ENCODE results near the gene CRTC1. TPM values are rescaled to one million over a fixed set of nuclear protein-coding genes. Genes with fewer than 3 reads are reported as not detected.
"Not testable (repeated sequence)": the region's sequence is repeated elsewhere in the genome, so short reads cannot be mapped to it uniquely, and the experiment has no call there.

CRTC1 gene
- total RNA-seq, 2 experiments from 2014 or later: 5.3 to 9.7 TPM

- Mint-ChIP-seq H3K9me3 (ENCODE audit: low read depth) (no peaks in the 10 kb centered on the region), H3K4me1 (peaks cover 2% of the 10 kb centered on the region), H3K36me3 (ENCODE audit: low read depth) (no peaks in the 10 kb centered on the region), H3K4me3 (no peak overlapping the region), H3K27me3 (peaks cover 17% of the 10 kb centered on the region), H3K27ac (no peak overlapping the region)
- DNase-seq: no peak
- intact Hi-C loops (cut with DNase I, micrococcal nuclease): no loop called here
- no peak for ATAC-seq
- ChIA-PET POLR2A (interaction anchor here (0.6 kb wide), 1 partner anchor 312 kb away, joined by 3 read pairs; no protein-coding TSS in a partner anchor), CTCF (interaction anchor here (0.8 kb wide), 1 partner anchor 529 kb away, joined by 3 read pairs; no protein-coding TSS in a partner anchor)
These were observed 115.2 kb downstream of the CRTC1 start for GRCh38 chr19:18798384-18799352.

- H3K4me1 Mint-ChIP-seq: peaks cover 2% of the 10 kb centered on the region
- CTCF ChIA-PET: no interaction called here
- POLR2A ChIA-PET: no interaction called here
These were observed 116.0 kb downstream of the CRTC1 start for GRCh38 chr19:18799389-18799970.

GRCh38 chr19:18800079-18800478 lies 116.6 kb downstream of the CRTC1 start:
- intact Hi-C loops (cut with DNase I, micrococcal nuclease): no loop called here
- Mint-ChIP-seq H3K36me3 (ENCODE audit: low read depth) (no peaks in the 10 kb centered on the region), H3K9me3 (ENCODE audit: low read depth) (no peaks in the 10 kb centered on the region), H3K27ac (no peak overlapping the region), H3K4me3 (no peak overlapping the region), H3K4me1 (peaks cover 2% of the 10 kb centered on the region), H3K27me3 (peaks cover 12% of the 10 kb centered on the region)
- no peak for DNase-seq
- POLR2A ChIA-PET: no interaction called here
- CTCF ChIA-PET: no interaction called here
- ATAC-seq: no peak

More at GRCh38 chr19:18799389-18799970, 116.0 kb downstream of the CRTC1 start:
- no peaks in the 10 kb centered on the region for H3K9me3 Mint-ChIP-seq (ENCODE audit: low read depth)
- no peak overlapping the region for H3K27ac Mint-ChIP-seq
- ATAC-seq (no peak), DNase-seq (no peak)
- intact Hi-C loops (cut with DNase I, micrococcal nuclease): no loop called here
- peaks cover 14% of the 10 kb centered on the region for H3K27me3 Mint-ChIP-seq
- no peak overlapping the region for H3K4me3 Mint-ChIP-seq
- no peaks in the 10 kb centered on the region for H3K36me3 Mint-ChIP-seq (ENCODE audit: low read depth)

DNA sequence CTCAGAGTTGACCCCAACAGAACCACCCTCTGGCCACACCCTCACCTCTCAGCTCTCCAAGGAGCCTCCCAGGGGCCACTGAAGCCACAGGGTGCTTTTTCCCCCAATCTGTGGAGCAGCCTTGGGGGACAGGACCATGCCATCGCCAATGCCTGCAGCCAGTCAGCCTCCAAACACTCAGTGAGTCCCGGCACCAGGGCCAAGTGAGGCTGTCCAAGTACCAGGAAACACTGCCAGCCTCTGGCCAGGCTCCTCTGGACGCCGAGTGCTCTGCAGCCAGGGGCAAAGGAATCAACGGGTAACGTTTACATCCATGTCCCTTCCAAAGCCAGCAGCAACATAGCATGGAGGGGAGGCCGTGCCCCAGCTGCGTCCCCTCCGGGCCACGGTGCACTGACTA lies 117.2 kb downstream of the CRTC1 start:
- H3K36me3 Mint-ChIP-seq (ENCODE audit: low read depth): no peaks in the 10 kb centered on the region
- H3K27ac Mint-ChIP-seq: no peak overlapping the region
- ATAC-seq: no peak
- H3K4me3 Mint-ChIP-seq: no peak overlapping the region
- H3K9me3 Mint-ChIP-seq (ENCODE audit: low read depth): no peaks in the 10 kb centered on the region
- ChIA-PET POLR2A (no interaction called here), CTCF (no interaction called here)
- intact Hi-C loops (cut with DNase I, micrococcal nuclease): no loop called here
- H3K4me1 Mint-ChIP-seq: peaks cover 2% of the 10 kb centered on the region
- H3K27me3 Mint-ChIP-seq: peaks cover 10% of the 10 kb centered on the region
- DNase-seq: no peak

GRCh38 chr19:18802354-18802753 lies 118.9 kb downstream of the CRTC1 start:
- Mint-ChIP-seq H3K9me3 (ENCODE audit: low read depth) (no peaks in the 10 kb centered on the region), H3K27me3 (peaks cover 4% of the 10 kb centered on the region), H3K27ac (no peak overlapping the region), H3K36me3 (ENCODE audit: low read depth) (no peaks in the 10 kb centered on the region), H3K4me3 (no peak overlapping the region), H3K4me1 (no peaks in the 10 kb centered on the region)
- POLR2A ChIA-PET: no interaction called here
- DNase-seq: no peak
- intact Hi-C loops (cut with DNase I, micrococcal nuclease): no loop called here
- ATAC-seq: no peak
- CTCF ChIA-PET: no interaction called here

DNA sequence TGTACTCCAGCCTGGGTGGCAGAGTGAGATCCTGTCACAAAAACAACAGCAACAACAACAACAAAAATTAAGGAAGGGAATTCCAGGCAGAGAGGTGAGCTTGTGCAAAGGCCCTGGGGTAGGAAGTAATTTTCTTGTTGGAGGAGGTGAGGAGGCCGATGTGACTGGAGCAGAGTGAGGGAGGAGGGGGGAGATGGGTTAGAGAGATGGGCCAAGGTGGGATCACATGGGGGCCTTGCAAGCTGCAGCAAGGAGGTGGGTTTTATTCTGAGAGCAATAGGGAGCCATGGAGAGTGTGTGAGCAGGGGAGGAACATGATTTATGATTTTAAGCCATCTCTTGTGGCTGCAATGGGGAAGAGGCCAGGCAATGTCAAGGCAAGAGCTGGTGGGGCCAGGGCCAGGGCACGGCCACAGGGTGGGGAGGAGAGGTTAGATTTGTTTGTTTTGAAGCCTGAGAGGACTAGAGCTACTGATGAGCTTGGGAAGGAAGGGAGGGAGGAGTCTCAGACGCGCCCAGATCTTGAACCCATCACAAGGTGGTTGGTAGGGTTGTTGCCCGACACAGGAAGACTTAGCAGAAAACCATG lies 120.2 kb downstream of the CRTC1 start:
- no peak overlapping the region for H3K27ac Mint-ChIP-seq
- DNase-seq: no peak
- ChIA-PET POLR2A (interaction anchor here (0.6 to 0.7 kb wide), 2 partner anchors 40 to 271 kb away, joined by 3 to 5 read pairs; no protein-coding TSS in a partner anchor), CTCF (interaction anchor here (0.7 kb wide), 1 partner anchor 43 kb away, joined by 3 read pairs; no protein-coding TSS in a partner anchor)
- no peaks in the 10 kb centered on the region for H3K4me1 Mint-ChIP-seq
- ATAC-seq: no peak
- H3K27me3 Mint-ChIP-seq: peaks cover 3% of the 10 kb centered on the region
- intact Hi-C loops (cut with DNase I, micrococcal nuclease): no loop called here
- no peaks in the 10 kb centered on the region for H3K9me3 Mint-ChIP-seq (ENCODE audit: low read depth)
- no peak overlapping the region for H3K4me3 Mint-ChIP-seq
- no peaks in the 10 kb centered on the region for H3K36me3 Mint-ChIP-seq (ENCODE audit: low read depth)

DNA sequence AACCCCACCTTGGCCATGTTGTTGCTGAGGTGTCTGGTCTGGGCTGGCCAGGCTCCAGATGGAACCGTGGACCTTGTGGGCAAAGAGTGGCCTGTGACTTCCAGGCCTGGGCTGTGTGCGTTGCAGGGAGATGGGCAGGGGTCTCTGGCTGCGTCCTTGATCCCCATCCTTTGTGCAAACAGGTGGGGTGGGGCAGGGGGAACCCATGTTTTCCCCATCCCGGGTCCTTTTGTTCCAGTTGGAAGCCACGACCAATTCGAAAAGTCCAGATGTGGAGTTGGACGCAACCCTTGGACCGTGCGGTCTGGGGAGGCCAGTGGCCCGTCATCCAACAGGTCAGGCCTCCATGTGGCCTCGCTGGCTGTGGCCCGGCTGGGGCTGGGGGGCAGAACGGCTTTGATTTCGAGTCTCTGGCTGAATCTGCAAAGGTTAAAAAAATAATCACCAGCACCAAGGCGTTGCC lies 120.7 kb downstream of the CRTC1 start:
- H3K4me1 Mint-ChIP-seq: no peaks in the 10 kb centered on the region
- peaks cover 3% of the 10 kb centered on the region for H3K27me3 Mint-ChIP-seq
- no peaks in the 10 kb centered on the region for H3K9me3 Mint-ChIP-seq (ENCODE audit: low read depth)
- ATAC-seq (no peak), DNase-seq (no peak)
- H3K4me3 Mint-ChIP-seq: no peak overlapping the region
- intact Hi-C loops (cut with DNase I, micrococcal nuclease): no loop called here
- H3K36me3 Mint-ChIP-seq (ENCODE audit: low read depth): no peaks in the 10 kb centered on the region
- CTCF ChIA-PET: no interaction called here
- POLR2A ChIA-PET: interaction anchor here (0.7 kb wide), 1 partner anchor 272 kb away, joined by 3 read pairs; no protein-coding TSS in a partner anchor
- H3K27ac Mint-ChIP-seq: no peak overlapping the region

DNA sequence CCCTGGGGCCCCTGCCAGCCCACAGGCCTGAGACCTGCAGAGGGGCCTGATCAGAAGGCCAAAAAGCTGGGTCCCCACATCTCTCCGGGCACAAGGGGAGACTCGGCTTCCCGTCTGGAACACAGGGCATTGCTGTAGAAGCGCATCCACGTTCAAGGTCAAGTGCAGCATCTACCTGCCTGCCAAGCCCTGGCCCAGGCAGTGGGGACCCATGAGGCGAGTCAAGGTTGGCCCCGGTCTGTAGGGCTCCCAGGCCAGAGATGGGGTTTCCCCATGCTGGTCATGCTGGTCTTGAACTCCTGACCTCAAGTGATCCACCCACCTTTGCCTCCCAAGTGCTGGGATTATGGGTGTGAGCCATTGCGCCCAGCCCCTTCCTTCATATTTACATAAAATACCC lies 121.2 kb downstream of the CRTC1 start:
- ChIA-PET POLR2A (no interaction called here), CTCF (no interaction called here)
- Mint-ChIP-seq H3K27me3 (peaks cover 5% of the 10 kb centered on the region), H3K4me1 (peaks cover 3% of the 10 kb centered on the region), H3K9me3 (ENCODE audit: low read depth) (no peaks in the 10 kb centered on the region), H3K4me3 (no peak overlapping the region), H3K27ac (no peak overlapping the region), H3K36me3 (ENCODE audit: low read depth) (no peaks in the 10 kb centered on the region)
- DNase-seq: no peak
- ATAC-seq: no peak
- intact Hi-C loops (cut with DNase I, micrococcal nuclease): no loop called here

- Mint-ChIP-seq H3K9me3 (ENCODE audit: low read depth) (no peaks in the 10 kb centered on the region), H3K4me3 (no peak overlapping the region), H3K27ac (no peak overlapping the region), H3K4me1 (peaks cover 4% of the 10 kb centered on the region), H3K27me3 (peaks cover 6% of the 10 kb centered on the region), H3K36me3 (ENCODE audit: low read depth) (no peaks in the 10 kb centered on the region)
- DNase-seq: no peak
- ChIA-PET CTCF (interaction anchor here (0.6 kb wide), 1 partner anchor 137 kb away, joined by 3 read pairs; no protein-coding TSS in a partner anchor), POLR2A (no interaction called here)
- ATAC-seq: no peak
- intact Hi-C loops (cut with DNase I, micrococcal nuclease): no loop called here
These were observed 124.4 kb downstream of the CRTC1 start for GRCh38 chr19:18807861-18808331.

- Mint-ChIP-seq H3K36me3 (ENCODE audit: low read depth) (no peaks in the 10 kb centered on the region), H3K4me3 (no peak overlapping the region), H3K4me1 (peaks cover 4% of the 10 kb centered on the region), H3K27me3 (peaks cover 6% of the 10 kb centered on the region), H3K27ac (no peak overlapping the region), H3K9me3 (ENCODE audit: low read depth) (no peaks in the 10 kb centered on the region)
- DNase-seq (no peak), ATAC-seq (no peak)
- intact Hi-C loops (cut with DNase I, micrococcal nuclease): no loop called here
- ChIA-PET CTCF (interaction anchor here (0.7 kb wide), 1 partner anchor 274 kb away, joined by 5 read pairs; no protein-coding TSS in a partner anchor), POLR2A (no interaction called here)
These were observed 125.8 kb downstream of the CRTC1 start for GRCh38 chr19:18809149-18809868.

DNA sequence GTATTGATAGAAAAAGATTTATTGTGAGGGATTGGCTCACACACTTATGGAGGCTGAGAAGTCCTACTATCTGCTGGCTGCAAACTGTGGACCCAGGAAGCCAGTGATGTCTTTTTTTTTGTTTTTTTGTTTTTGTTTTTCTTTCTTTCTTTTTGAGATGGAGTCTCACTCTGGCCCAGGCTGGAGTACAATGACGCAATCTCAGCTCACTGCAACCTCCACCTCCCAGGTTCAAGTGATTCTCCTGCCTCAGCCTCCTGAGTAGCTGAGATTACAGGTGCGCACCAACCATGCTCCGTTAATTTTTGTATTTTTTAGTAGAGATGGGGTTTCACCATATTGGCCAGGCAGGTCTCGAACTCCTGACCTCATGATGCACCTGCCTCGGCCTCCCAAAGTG lies 128.2 kb downstream of the CRTC1 start:
- ATAC-seq; H3K4me3 Mint-ChIP-seq; H3K4me1 Mint-ChIP-seq; intact Hi-C loops (cut with DNase I, micrococcal nuclease); H3K36me3 Mint-ChIP-seq (ENCODE audit: low read depth); DNase-seq; H3K27me3 Mint-ChIP-seq; POLR2A ChIA-PET; H3K27ac Mint-ChIP-seq; H3K9me3 Mint-ChIP-seq (ENCODE audit: low read depth): not testable (repeated sequence)
- CTCF ChIA-PET: interaction anchor here (0.8 to 1.2 kb wide), 3 partner anchors 19 to 54 kb away, joined by 3 to 4 read pairs (median 3); no protein-coding TSS in a partner anchor
